ENCODE results near the gene NFU1.
"Not testable (repeated sequence)": the region's sequence is repeated elsewhere in the genome, so short reads cannot be mapped to it uniquely, and the experiment has no call there.

The NFU1 gene

DNA sequence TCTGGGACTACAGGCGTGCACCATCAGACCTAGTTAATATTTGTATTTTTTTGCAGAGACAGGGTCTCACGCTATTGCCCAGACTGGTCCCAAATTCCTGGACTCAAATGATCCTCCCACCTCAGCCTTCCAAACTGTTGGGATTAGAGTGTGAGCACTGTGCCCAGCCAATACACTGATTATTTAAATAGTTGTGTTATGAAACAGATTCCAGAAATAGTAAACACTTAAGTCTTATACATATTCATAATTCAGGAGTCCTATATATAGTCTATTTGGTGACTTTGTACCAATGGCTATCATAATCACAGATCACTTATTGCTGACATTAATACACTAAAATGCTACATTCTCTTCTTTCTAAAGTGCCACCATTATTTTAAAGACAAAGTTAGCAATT lies 12.8 kb downstream of the NFU1 start:
- no peak overlapping the region for H3K18ac ChIP-seq (ENCODE audit: low read depth in 1 of 2, low read length in 2 of 2)
- H3K14ac ChIP-seq (ENCODE audit: low read length in 2 of 2): no peak overlapping the region
- no peaks in the 10 kb centered on the region for H3K27me3 ChIP-seq (ENCODE audit: control insufficient read depth in 1 of 2, insufficient read depth in 1 of 2, low read length in 2 of 2)
- H3K27ac ChIP-seq (ENCODE audit: low read length, poor library complexity, severe bottlenecking): no peak overlapping the region
- no peak overlapping the region for H3K4me2 ChIP-seq (ENCODE audit: low read length, poor library complexity, severe bottlenecking)
- 100% methylated on average over 2 of the region's 2 CpGs for WGBS
- no peak overlapping the region for H3K9ac ChIP-seq (ENCODE audit: low read length)
- no peak overlapping the region for H2BK120ac ChIP-seq (ENCODE audit: low read depth, low read length)
- H3K4ac ChIP-seq (ENCODE audit: low read depth in 1 of 2, low read length in 2 of 2): no peak overlapping the region
- H2AFZ ChIP-seq (ENCODE audit: low read depth, low read length): no peak overlapping the region
- H3K23ac ChIP-seq (ENCODE audit: low read length in 2 of 2): no peak overlapping the region
- H3K36me3 ChIP-seq (ENCODE audit: control insufficient read depth in 1 of 2, insufficient read depth in 2 of 2, low read depth in 1 of 2, low read length in 2 of 2): peaks cover 28 to 71% of the 10 kb centered on the region in 2 experiments
- no peak overlapping the region for H4K91ac ChIP-seq (ENCODE audit: low read length)
- peaks cover 19% of the 10 kb centered on the region for H3K79me1 ChIP-seq (replicated peaks; ENCODE audit: low read length, poor library complexity, severe bottlenecking)
- no peaks in the 10 kb centered on the region for H3K9me3 ChIP-seq (ENCODE audit: control insufficient read depth, low read length)
- no peak overlapping the region for H2BK15ac ChIP-seq (ENCODE audit: low read depth, poor library complexity, severe bottlenecking)
- no peak overlapping the region for H2AK5ac ChIP-seq (ENCODE audit: low read length, severe bottlenecking)
- no peak overlapping the region for H4K8ac ChIP-seq (ENCODE audit: low read length)
- no peak overlapping the region for H2BK5ac ChIP-seq (ENCODE audit: low read depth, low read length, poor library complexity, severe bottlenecking)
- H2BK12ac ChIP-seq (ENCODE audit: low read length in 2 of 2): no peak overlapping the region
- H3K4me3 ChIP-seq (ENCODE audit: insufficient read depth in 1 of 2, low read depth in 1 of 2, low read length in 2 of 2): no peak overlapping the region
- H3K4me1 ChIP-seq (ENCODE audit: control insufficient read depth, insufficient read depth, low read depth, low read length): no peaks in the 10 kb centered on the region
- DNase-seq: no peak

DNA sequence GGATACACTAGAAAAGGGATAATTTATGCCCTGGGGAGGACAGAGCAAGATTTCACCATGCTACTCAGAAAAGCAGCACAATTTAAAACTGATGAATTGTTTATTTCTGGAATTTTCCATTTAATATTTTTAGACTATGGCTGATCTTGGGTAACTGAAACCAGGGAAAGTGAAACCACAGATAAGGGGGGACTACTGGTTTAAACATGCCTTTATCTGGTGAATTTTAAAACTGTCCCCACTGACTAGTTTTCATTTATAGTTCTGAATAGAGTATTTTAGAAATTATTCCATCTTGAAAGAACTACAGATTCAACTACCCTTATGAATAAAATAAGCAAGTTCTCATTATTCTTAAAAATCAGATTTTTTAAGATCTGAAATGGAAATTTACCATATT lies 15.0 kb downstream of the NFU1 start:
- H3K27me3 ChIP-seq (ENCODE audit: control insufficient read depth in 1 of 2, insufficient read depth in 1 of 2, low read length in 2 of 2): no peaks in the 10 kb centered on the region
- H3K4me2 ChIP-seq (ENCODE audit: low read length, poor library complexity, severe bottlenecking): no peak overlapping the region
- no peak overlapping the region for H4K91ac ChIP-seq (ENCODE audit: low read length)
- H2AK5ac ChIP-seq (ENCODE audit: low read length, severe bottlenecking): no peak overlapping the region
- no peak overlapping the region for H3K4me3 ChIP-seq (ENCODE audit: insufficient read depth in 1 of 2, low read depth in 1 of 2, low read length in 2 of 2)
- no peak overlapping the region for H2BK15ac ChIP-seq (ENCODE audit: low read depth, poor library complexity, severe bottlenecking)
- no peak overlapping the region for H2BK12ac ChIP-seq (ENCODE audit: low read length in 2 of 2)
- H3K23ac ChIP-seq (ENCODE audit: low read length in 2 of 2): no peak overlapping the region
- no peak overlapping the region for H3K18ac ChIP-seq (ENCODE audit: low read depth in 1 of 2, low read length in 2 of 2)
- peaks cover 17% of the 10 kb centered on the region for H3K79me1 ChIP-seq (replicated peaks; ENCODE audit: low read length, poor library complexity, severe bottlenecking)
- H3K4me1 ChIP-seq (ENCODE audit: control insufficient read depth, insufficient read depth, low read depth, low read length): no peaks in the 10 kb centered on the region
- no peak overlapping the region for H3K9ac ChIP-seq (ENCODE audit: low read length)
- no peak overlapping the region for H2AFZ ChIP-seq (ENCODE audit: low read depth, low read length)
- H3K36me3 ChIP-seq (ENCODE audit: control insufficient read depth in 1 of 2, insufficient read depth in 2 of 2, low read depth in 1 of 2, low read length in 2 of 2): peaks cover 27 to 69% of the 10 kb centered on the region in 2 experiments
- H3K27ac ChIP-seq (ENCODE audit: low read length, poor library complexity, severe bottlenecking): no peak overlapping the region
- H2BK120ac ChIP-seq (ENCODE audit: low read depth, low read length): no peak overlapping the region
- peak; percentile 24 for DNase-seq
- no peak overlapping the region for H2BK5ac ChIP-seq (ENCODE audit: low read depth, low read length, poor library complexity, severe bottlenecking)
- H3K9me3 ChIP-seq (ENCODE audit: control insufficient read depth, low read length): no peaks in the 10 kb centered on the region
- no peak overlapping the region for H3K4ac ChIP-seq (ENCODE audit: low read depth in 1 of 2, low read length in 2 of 2)
- H3K14ac ChIP-seq (ENCODE audit: low read length in 2 of 2): no peak overlapping the region
- H4K8ac ChIP-seq (ENCODE audit: low read length): no peak overlapping the region

DNA sequence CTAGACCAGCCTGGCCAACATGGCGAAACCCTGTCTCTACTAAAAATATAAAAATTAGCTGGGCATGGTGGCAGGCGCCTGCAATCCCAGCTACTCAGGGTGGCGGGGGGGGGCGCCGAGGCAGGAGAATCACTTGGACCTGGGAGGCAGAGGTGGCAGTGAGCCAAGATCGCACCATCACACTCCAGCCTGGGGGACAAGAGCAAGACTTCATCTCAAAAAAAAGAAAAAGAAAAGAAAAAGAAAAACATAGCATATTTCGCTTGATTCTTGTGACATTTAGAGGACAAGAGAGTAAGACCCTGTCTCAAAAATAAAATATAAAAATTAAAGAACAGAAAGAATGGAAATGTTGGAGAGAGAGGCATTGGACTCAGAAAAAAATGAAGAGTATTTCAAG lies 18.1 kb downstream of the NFU1 start:
- H3K4me1 ChIP-seq (ENCODE audit: control insufficient read depth, insufficient read depth, low read depth, low read length); H2AK5ac ChIP-seq (ENCODE audit: low read length, severe bottlenecking); H2BK12ac ChIP-seq (ENCODE audit: low read length in 2 of 2); H3K4ac ChIP-seq (ENCODE audit: low read depth in 1 of 2, low read length in 2 of 2); H3K4me3 ChIP-seq (ENCODE audit: insufficient read depth in 1 of 2, low read depth in 1 of 2, low read length in 2 of 2); H3K4me2 ChIP-seq (ENCODE audit: low read length, poor library complexity, severe bottlenecking); H2BK5ac ChIP-seq (ENCODE audit: low read depth, low read length, poor library complexity, severe bottlenecking); H2BK120ac ChIP-seq (ENCODE audit: low read depth, low read length); H3K23ac ChIP-seq (ENCODE audit: low read length in 2 of 2); H3K18ac ChIP-seq (ENCODE audit: low read depth in 1 of 2, low read length in 2 of 2); DNase-seq; H4K91ac ChIP-seq (ENCODE audit: low read length); H3K27me3 ChIP-seq (ENCODE audit: control insufficient read depth in 1 of 2, insufficient read depth in 1 of 2, low read length in 2 of 2); H3K9me3 ChIP-seq (ENCODE audit: control insufficient read depth, low read length); H3K27ac ChIP-seq (ENCODE audit: low read length, poor library complexity, severe bottlenecking); H2AFZ ChIP-seq (ENCODE audit: low read depth, low read length); H2BK15ac ChIP-seq (ENCODE audit: low read depth, poor library complexity, severe bottlenecking); H4K8ac ChIP-seq (ENCODE audit: low read length); H3K14ac ChIP-seq (ENCODE audit: low read length in 2 of 2); H3K9ac ChIP-seq (ENCODE audit: low read length): not testable (repeated sequence)
- Histone ChIP-seq H3K79me1 (replicated peaks; ENCODE audit: low read length, poor library complexity, severe bottlenecking) (peaks cover 13% of the 10 kb centered on the region), H3K36me3 (ENCODE audit: control insufficient read depth in 1 of 2, insufficient read depth in 2 of 2, low read depth in 1 of 2, low read length in 2 of 2) (peaks cover 24 to 72% of the 10 kb centered on the region in 2 experiments)
- WGBS: 89% methylated on average over 4 of the region's 7 CpGs

DNA sequence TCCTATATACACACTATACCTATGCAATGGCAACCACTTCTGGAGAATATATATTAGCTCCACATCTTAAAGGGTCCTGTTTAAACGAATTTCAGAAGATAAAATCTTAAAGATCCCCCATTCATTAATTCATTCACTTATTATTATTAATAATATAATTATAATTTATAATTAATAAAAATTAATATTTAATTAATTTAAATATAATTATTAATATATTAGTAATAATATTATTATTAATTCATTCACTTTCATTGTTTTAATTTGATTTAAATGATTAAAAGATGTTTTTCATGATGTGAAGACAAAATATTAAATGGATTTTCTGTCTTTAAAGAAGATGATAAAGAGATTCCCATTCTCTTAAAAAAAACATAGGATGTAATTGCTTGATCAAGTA lies 21.1 kb downstream of the NFU1 start:
- H4K8ac ChIP-seq (ENCODE audit: low read length): no peak overlapping the region
- H3K79me1 ChIP-seq (replicated peaks; ENCODE audit: low read length, poor library complexity, severe bottlenecking): peaks cover 11% of the 10 kb centered on the region
- no CpG with 5 or more reads among the region's 1 CpG for WGBS
- DNase-seq: no peak
- no peak overlapping the region for H3K4me2 ChIP-seq (ENCODE audit: low read length, poor library complexity, severe bottlenecking)
- H3K27ac ChIP-seq (ENCODE audit: low read length, poor library complexity, severe bottlenecking): no peak overlapping the region
- H3K23ac ChIP-seq (ENCODE audit: low read length in 2 of 2): no peak overlapping the region
- H3K9me3 ChIP-seq (ENCODE audit: control insufficient read depth, low read length): no peaks in the 10 kb centered on the region
- H3K4me3 ChIP-seq (ENCODE audit: insufficient read depth in 1 of 2, low read depth in 1 of 2, low read length in 2 of 2): no peak overlapping the region
- no peak overlapping the region for H2BK15ac ChIP-seq (ENCODE audit: low read depth, poor library complexity, severe bottlenecking)
- H4K91ac ChIP-seq (ENCODE audit: low read length): no peak overlapping the region
- H3K27me3 ChIP-seq (ENCODE audit: control insufficient read depth in 1 of 2, insufficient read depth in 1 of 2, low read length in 2 of 2): no peaks in the 10 kb centered on the region
- H3K36me3 ChIP-seq (ENCODE audit: control insufficient read depth in 1 of 2, insufficient read depth in 2 of 2, low read depth in 1 of 2, low read length in 2 of 2): peaks cover 29 to 69% of the 10 kb centered on the region in 2 experiments
- no peak overlapping the region for H2BK120ac ChIP-seq (ENCODE audit: low read depth, low read length)
- H3K18ac ChIP-seq (ENCODE audit: low read depth in 1 of 2, low read length in 2 of 2): no peak overlapping the region
- no peak overlapping the region for H3K14ac ChIP-seq (ENCODE audit: low read length in 2 of 2)
- no peak overlapping the region for H3K9ac ChIP-seq (ENCODE audit: low read length)
- no peak overlapping the region for H3K4ac ChIP-seq (ENCODE audit: low read depth in 1 of 2, low read length in 2 of 2)
- H2AK5ac ChIP-seq (ENCODE audit: low read length, severe bottlenecking): no peak overlapping the region
- H2AFZ ChIP-seq (ENCODE audit: low read depth, low read length): no peak overlapping the region
- H2BK12ac ChIP-seq (ENCODE audit: low read length in 2 of 2): no peak overlapping the region
- no peak overlapping the region for H2BK5ac ChIP-seq (ENCODE audit: low read depth, low read length, poor library complexity, severe bottlenecking)
- no peaks in the 10 kb centered on the region for H3K4me1 ChIP-seq (ENCODE audit: control insufficient read depth, insufficient read depth, low read depth, low read length)

Data from mesenchymal stem cell (in vitro differentiated cells and primary cell).